CD4-positive, alpha-beta T cell (primary cell): Measurements from ENCODE around the gene ADAMTS18. TPM values are rescaled to one million over a fixed set of nuclear protein-coding genes. Genes with fewer than 3 reads are reported as not detected.
"Not testable (repeated sequence)": the region's sequence is repeated elsewhere in the genome, so short reads cannot be mapped to it uniquely, and the experiment has no call there.

Source experiments
- ATAC-seq: fragments of 200-7000 bp; cut with Tn5 transposase; one replicate; pipeline ENCODE4 v1.10.0; 2022; ENCODE audit warnings: mild to moderate bottlenecking; ENCODE audit not compliant: poor library complexity
- CTCF ChIA-PET: fragments of 350-600 bp; sonication (Branson Sonifier 250); formaldehyde crosslinking; loops from one replicate; lab custom pipeline; 2021; ENCODE audit warnings: antibody characterized with exemption, inconsistent platforms; lab: Charles Lee
- POLR2A ChIA-PET: fragments of 350-600 bp; sonication (Branson Sonifier 250); formaldehyde crosslinking; loops from one replicate; lab custom pipeline; 2021; ENCODE audit warnings: antibody characterized with exemption, inconsistent platforms; lab: Charles Lee
- DNase-seq, 14 experiments: peaks; one replicate each; pipeline ENCODE4 v3.0.0-alpha.2; 2013 to 2020; ENCODE audit warnings: mixed read lengths in 2 of 14
- H3K27ac ChIP-seq, 2 donors: one replicate each; pipeline versions ENCODE4 v1.5.1 to v1.7.0; 2013; ENCODE audit warnings: low read length in 2 of 2, low read depth in 1 of 2, mild to moderate bottlenecking in 1 of 2
- H3K27me3 ChIP-seq, 2 experiments: 1 replicate in 1 of 2; 2 replicates in 1 of 2; pipeline versions ENCODE4 v1.6.1 to v1.7.0; 2013; ENCODE audit warnings: low read length in 2 of 2, control low read depth in 1 of 2, mild to moderate bottlenecking in 1 of 2, moderate library complexity in 1 of 2; ENCODE audit not compliant: insufficient read depth in 2 of 2, control insufficient read depth in 1 of 2
- H3K36me3 ChIP-seq: one replicate; pipeline ENCODE4 v1.6.1; 2013; ENCODE audit warnings: low read length, control low read depth; ENCODE audit not compliant: insufficient read depth
- H3K4me1 ChIP-seq: one replicate; pipeline ENCODE4 v1.6.1; 2013; ENCODE audit warnings: low read length, control low read depth; ENCODE audit not compliant: insufficient read depth
- H3K4me3 ChIP-seq: one replicate; pipeline ENCODE4 v1.5.1; 2013; ENCODE audit warnings: mild to moderate bottlenecking, low read length, moderate library complexity
- H3K9me3 ChIP-seq, 2 experiments: 1 replicate in 1 of 2; 2 replicates in 1 of 2; pipeline versions ENCODE4 v1.6.1 to v1.7.0; 2013; ENCODE audit warnings: low read length in 2 of 2, mild to moderate bottlenecking in 2 of 2, control low read depth in 1 of 2, moderate library complexity in 1 of 2; ENCODE audit not compliant: control insufficient read depth in 1 of 2, insufficient read depth in 1 of 2
- H3K27ac Mint-ChIP-seq: one replicate; pipeline ENCODE4 v1.8.0; 2020; ENCODE audit warnings: mixed read lengths
- H3K27me3 Mint-ChIP-seq: one replicate; pipeline ENCODE4 v1.8.0; 2021; ENCODE audit warnings: mixed read lengths
- H3K36me3 Mint-ChIP-seq: one replicate; pipeline ENCODE4 v1.8.0; 2021; ENCODE audit warnings: low read depth, mixed read lengths
- H3K4me1 Mint-ChIP-seq: one replicate; pipeline ENCODE4 v1.8.0; 2021; ENCODE audit warnings: low read depth, mixed read lengths
- H3K4me3 Mint-ChIP-seq: one replicate; pipeline ENCODE4 v1.8.0; 2020; ENCODE audit warnings: mild to moderate bottlenecking, mixed read lengths
- H3K9me3 Mint-ChIP-seq: one replicate; pipeline ENCODE4 v1.8.0; 2020; ENCODE audit warnings: mixed read lengths
- CTCF ChIP-seq: fragments of 200-600 bp; IDR thresholded peaks from one replicate; pipeline ENCODE4 v1.8.0; 2022; ENCODE audit warnings: antibody characterized with exemption, mild to moderate bottlenecking
- intact Hi-C, 2 experiments: fragments of 100-400 bp; cut with DNase I in 1 of 2; cut with micrococcal nuclease in 1 of 2; formaldehyde crosslinking; loops; one replicate each; pipeline versions ENCODE4 v1.15.1 to v1.9.0; 2023 to 2025; cut with DNase I, micrococcal nuclease
- total RNA-seq, 174 experiments: library from RNA in 2 of 174; stranded (reverse) in 2 of 174; gene quantifications; one replicate each; pipeline ENCODE4 v1.2.3 and lab custom pipeline; 2021 to 2026

ADAMTS18 gene
- total RNA-seq, 2 experiments from 2014 or later, result not detected

GRCh38 chr16:77273815-77274214 is 161.0 kb downstream of the ADAMTS18 start:
- intact Hi-C loops, result no loop called here
- H3K9me3 Mint-ChIP-seq, result no peaks in the 10 kb centered on the region
- ATAC-seq (no peak), DNase-seq (peak in 2 of 14 experiments; percentile 5 to 6)
- Histone ChIP-seq H3K36me3 (no peaks in the 10 kb centered on the region), H3K27ac (no peak overlapping the region), H3K4me1 (no peaks in the 10 kb centered on the region), H3K4me3 (no peak overlapping the region), H3K27me3 (no peaks in the 10 kb centered on the region), H3K9me3 (no peaks in the 10 kb centered on the region)
- CTCF ChIA-PET, result no interaction called here
- H3K36me3 Mint-ChIP-seq, result no peaks in the 10 kb centered on the region
- TF ChIP-seq CTCF, result no peak
- no peaks in the 10 kb centered on the region for H3K4me1 Mint-ChIP-seq
- POLR2A ChIA-PET, result no interaction called here
- H3K27me3 Mint-ChIP-seq, result peaks cover 11% of the 10 kb centered on the region
- no peak overlapping the region for H3K4me3 Mint-ChIP-seq
- no peak overlapping the region for H3K27ac Mint-ChIP-seq

- intact Hi-C loops, result no loop called here
- H3K27me3 Mint-ChIP-seq, result peaks cover 30% of the 10 kb centered on the region
Observed at GRCh38 chr16:77271532-77272426, 163.1 kb downstream of the ADAMTS18 start.

GRCh38 chr16:77266185-77266584 is 168.6 kb downstream of the ADAMTS18 start:
- H3K27me3 ChIP-seq, POLR2A ChIA-PET, H3K36me3 ChIP-seq, ATAC-seq, H3K4me1 Mint-ChIP-seq, CTCF ChIA-PET, DNase-seq, H3K9me3 Mint-ChIP-seq, intact Hi-C loops, H3K4me3 ChIP-seq, H3K27ac ChIP-seq, H3K27ac Mint-ChIP-seq, H3K36me3 Mint-ChIP-seq, H3K9me3 ChIP-seq, H3K4me3 Mint-ChIP-seq, H3K4me1 ChIP-seq: not testable (repeated sequence)
- H3K27me3 Mint-ChIP-seq, result peaks cover 38% of the 10 kb centered on the region

More at GRCh38 chr16:77271532-77272426, 163.1 kb downstream of the ADAMTS18 start:
- Mint-ChIP-seq H3K36me3 (no peaks in the 10 kb centered on the region), H3K4me3 (no peak overlapping the region), H3K9me3 (no peaks in the 10 kb centered on the region), H3K4me1 (no peaks in the 10 kb centered on the region), H3K27ac (no peak overlapping the region)
- no peaks in the 10 kb centered on the region for H3K36me3 ChIP-seq
- H3K9me3 ChIP-seq, result no peaks in the 10 kb centered on the region
- H3K27me3 ChIP-seq, result peaks cover 0 to 2% of the 10 kb centered on the region in 2 experiments
- no peaks in the 10 kb centered on the region for H3K4me1 ChIP-seq
- TF ChIP-seq CTCF, result no peak
- no peak overlapping the region for H3K27ac ChIP-seq
- no peak overlapping the region for H3K4me3 ChIP-seq
- ChIA-PET CTCF (no interaction called here), POLR2A (interaction anchor here (0.5 kb wide), 1 partner anchor 37 kb away, joined by 3 read pairs; no protein-coding TSS in a partner anchor)
- no peak for DNase-seq
- no peak for ATAC-seq
